ENCODE data around the gene RCAN2.

DNA sequence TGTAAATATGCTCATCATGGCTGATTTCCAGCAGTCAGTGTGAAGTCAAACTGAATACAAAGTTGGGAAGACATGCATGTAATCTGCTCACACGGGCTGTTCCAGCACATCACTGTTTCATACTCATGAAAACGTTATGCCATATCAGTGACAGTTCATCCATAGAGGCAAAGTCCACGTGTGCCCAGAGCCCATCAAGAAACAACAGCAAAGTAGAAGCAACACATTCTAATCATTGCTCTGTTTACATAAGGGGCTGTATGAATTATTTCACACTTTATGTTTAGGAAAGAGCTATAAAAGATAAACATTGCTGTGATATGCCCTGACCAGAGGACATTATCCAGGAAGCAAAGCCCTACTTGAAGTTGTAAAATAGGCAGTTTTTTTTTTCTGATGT, 163.5 kb downstream of the RCAN2 start:
- TF ChIP-seq, protein P1, sequence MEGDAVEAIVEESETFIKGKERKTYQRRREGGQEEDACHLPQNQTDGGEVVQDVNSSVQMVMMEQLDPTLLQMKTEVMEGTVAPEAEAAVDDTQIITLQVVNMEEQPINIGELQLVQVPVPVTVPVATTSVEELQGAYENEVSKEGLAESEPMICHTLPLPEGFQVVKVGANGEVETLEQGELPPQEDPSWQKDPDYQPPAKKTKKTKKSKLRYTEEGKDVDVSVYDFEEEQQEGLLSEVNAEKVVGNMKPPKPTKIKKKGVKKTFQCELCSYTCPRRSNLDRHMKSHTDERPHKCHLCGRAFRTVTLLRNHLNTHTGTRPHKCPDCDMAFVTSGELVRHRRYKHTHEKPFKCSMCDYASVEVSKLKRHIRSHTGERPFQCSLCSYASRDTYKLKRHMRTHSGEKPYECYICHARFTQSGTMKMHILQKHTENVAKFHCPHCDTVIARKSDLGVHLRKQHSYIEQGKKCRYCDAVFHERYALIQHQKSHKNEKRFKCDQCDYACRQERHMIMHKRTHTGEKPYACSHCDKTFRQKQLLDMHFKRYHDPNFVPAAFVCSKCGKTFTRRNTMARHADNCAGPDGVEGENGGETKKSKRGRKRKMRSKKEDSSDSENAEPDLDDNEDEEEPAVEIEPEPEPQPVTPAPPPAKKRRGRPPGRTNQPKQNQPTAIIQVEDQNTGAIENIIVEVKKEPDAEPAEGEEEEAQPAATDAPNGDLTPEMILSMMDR (IDR thresholded peaks at IDR 0.05): no peak
- no peak for TF ChIP-seq EP300 (IDR thresholded peaks at IDR 0.05)

Measured in gastroesophageal sphincter (tissue), 3 donors.